ENCODE results near the gene ZNF479.
"Not testable (repeated sequence)": the region's sequence is repeated elsewhere in the genome, so short reads cannot be mapped to it uniquely, and the experiment has no call there.

Gene ZNF479

GRCh38 chr7:57132336-57132735 is at the start of gene ZNF479:
Gene ZNF479, minus strand, starts transcription at chr7:57132436. Its CDS starts 112 bp downstream, at chr7:57132324.
- not testable (repeated sequence) for DNase-seq (ENCODE audit: low read depth); H3K4me3 ChIP-seq (ENCODE audit: low read depth, low read length)

- no peak for TF ChIP-seq MYC (IDR thresholded peaks at IDR 0.05; ENCODE audit: low read depth, low read length)
- TF ChIP-seq CTCF (IDR thresholded peaks at IDR 0.05; ENCODE audit: low read depth, low read length): no peak
- TF ChIP-seq MAX (IDR thresholded peaks at IDR 0.05; ENCODE audit: low read depth, low read length): no peak
- no peak for TF ChIP-seq POLR2A (IDR thresholded peaks at IDR 0.05; ENCODE audit: extremely low read depth, insufficient read length)
- DNase-seq (ENCODE audit: low read depth): no peak
- H3K4me3 ChIP-seq (ENCODE audit: low read depth, low read length): no peak overlapping the region
Measured at GRCh38 chr7:57182031-57182430, 49.8 kb upstream of the ZNF479 start.

- DNase-seq (ENCODE audit: low read depth): no peak
- H3K4me3 ChIP-seq (ENCODE audit: low read depth, low read length): no peak overlapping the region
- TF ChIP-seq CTCF (IDR thresholded peaks at IDR 0.05; ENCODE audit: low read depth, low read length) (no peak), MAX (IDR thresholded peaks at IDR 0.05; ENCODE audit: low read depth, low read length) (no peak), MYC (IDR thresholded peaks at IDR 0.05; ENCODE audit: low read depth, low read length) (no peak), POLR2A (IDR thresholded peaks at IDR 0.05; ENCODE audit: extremely low read depth, insufficient read length) (no peak)
Measured at GRCh38 chr7:57181281-57181680, 49.0 kb upstream of the ZNF479 start.

GRCh38 chr7:57179776-57180415 is 47.7 kb upstream of the ZNF479 start:
- no peak for TF ChIP-seq MYC (IDR thresholded peaks at IDR 0.05; ENCODE audit: low read depth, low read length)
- TF ChIP-seq POLR2A (IDR thresholded peaks at IDR 0.05; ENCODE audit: extremely low read depth, insufficient read length): no peak
- no peak for TF ChIP-seq MAX (IDR thresholded peaks at IDR 0.05; ENCODE audit: low read depth, low read length)
- TF ChIP-seq CTCF (IDR thresholded peaks at IDR 0.05; ENCODE audit: low read depth, low read length): no peak
- DNase-seq (ENCODE audit: low read depth): no peak
- no peak overlapping the region for H3K4me3 ChIP-seq (ENCODE audit: low read depth, low read length)

GRCh38 chr7:57178768-57179139 is 46.5 kb upstream of the ZNF479 start:
- TF ChIP-seq CTCF (IDR thresholded peaks at IDR 0.05; ENCODE audit: low read depth, low read length): no peak
- no peak for TF ChIP-seq MYC (IDR thresholded peaks at IDR 0.05; ENCODE audit: low read depth, low read length)
- TF ChIP-seq POLR2A (IDR thresholded peaks at IDR 0.05; ENCODE audit: extremely low read depth, insufficient read length): no peak
- TF ChIP-seq MAX (IDR thresholded peaks at IDR 0.05; ENCODE audit: low read depth, low read length): no peak
- no peak for DNase-seq (ENCODE audit: low read depth)
- H3K4me3 ChIP-seq (ENCODE audit: low read depth, low read length): no peak overlapping the region

- DNase-seq (ENCODE audit: low read depth): no peak
- TF ChIP-seq POLR2A (IDR thresholded peaks at IDR 0.05; ENCODE audit: extremely low read depth, insufficient read length) (no peak), MAX (IDR thresholded peaks at IDR 0.05; ENCODE audit: low read depth, low read length) (no peak), MYC (IDR thresholded peaks at IDR 0.05; ENCODE audit: low read depth, low read length) (no peak), CTCF (IDR thresholded peaks at IDR 0.05; ENCODE audit: low read depth, low read length) (no peak)
- H3K4me3 ChIP-seq (ENCODE audit: low read depth, low read length): no peak overlapping the region
Measured at GRCh38 chr7:57177856-57178767, 45.9 kb upstream of the ZNF479 start.
